Stomach (tissue), 9 donors: Measurements from ENCODE around the gene ELAVL2. TPM values are rescaled to one million over a fixed set of nuclear protein-coding genes. Genes with fewer than 3 reads are reported as not detected.

Source experiments
- DNase-seq, 2 donors: peaks; one replicate each; pipeline versions ENCODE4 v3.0.0 to v3.0.0-alpha.2; 2013 to 2019
- H3K27ac ChIP-seq, 5 donors: fragments of 200-600 bp in 4 of 5; sonication (generic) in 4 of 5; one replicate each; pipeline ENCODE4 v1.5.1; 2013 to 2019; ENCODE audit warnings: mild to moderate bottlenecking in 1 of 5, moderate library complexity in 1 of 5
- H3K27me3 ChIP-seq, 3 donors: fragments of 200-600 bp; sonication (generic); one replicate each; pipeline ENCODE4 v1.5.1; 2017 to 2019; ENCODE audit warnings: mixed run types in 1 of 3
- H3K36me3 ChIP-seq, 4 donors: fragments of 200-600 bp; sonication (generic); 1 replicate in 3 of 4; 2 replicates in 1 of 4; pipeline ENCODE4 v1.5.1; 2016 to 2019
- H3K4me1 ChIP-seq, 4 donors: fragments of 200-600 bp; sonication (generic); one replicate each; pipeline ENCODE4 v1.5.1; 2016 to 2019
- H3K4me3 ChIP-seq, 4 donors: fragments of 200-600 bp; sonication (generic) in 3 of 4; one replicate each; pipeline ENCODE4 v1.5.1; 2016 to 2019; ENCODE audit warnings: mild to moderate bottlenecking in 1 of 4
- H3K9me3 ChIP-seq, 4 donors: fragments of 200-600 bp; sonication (generic); one replicate each; pipeline ENCODE4 v1.5.1; 2016 to 2019
- EP300 ChIP-seq: sonication (generic); formaldehyde crosslinking; IDR thresholded peaks from one replicate; pipeline ENCODE4 v1.6.1; 2017; ENCODE audit warnings: antibody characterized with exemption
- POLR2A ChIP-seq, 4 donors: fragments of 450-650 bp; IDR thresholded peaks; one replicate each; pipeline ENCODE4 v1.6.1; 2016; ENCODE audit warnings: antibody characterized with exemption in 4 of 4, control low read depth in 2 of 4, mild to moderate bottlenecking in 1 of 4, moderate library complexity in 1 of 4
- POLR2AphosphoS5 ChIP-seq, 3 donors: sonication (generic); formaldehyde crosslinking; IDR thresholded peaks; one replicate each; pipeline ENCODE4 v1.6.1; 2016; ENCODE audit warnings: antibody characterized with exemption in 3 of 3
- whole genome bisulfite sequencing, 5 donors: extraction: QIAGEN DNeasy Blood & Tissue Kit in 3 of 5; methylation state at CpG; one replicate each; pipeline versions ENCODE4 v1.1.5 to v1.1.7; 2013 to 2018; 5-methylcytosine and 5-hydroxymethylcytosine counted together
- intact Hi-C: fragments of 100-400 bp; cut with DNase I; formaldehyde crosslinking; loops from one replicate; pipeline ENCODE4 v1.15.1; 2023; ENCODE audit warnings: low total_unique reads
- polyA plus RNA-seq, 3 donors: library from polyadenylated mRNA; stranded (reverse); fragments of 200-250 nt; gene quantifications; one replicate each; pipeline ENCODE4 v1.2.3, GENCODE V29; 2013
- total RNA-seq, 5 donors: library from RNA; depleted of rRNA; stranded (reverse); fragments of >200 nt; gene quantifications; one replicate each; pipeline versions ENCODE4 v1.1.0 to v1.2.3, GENCODE V29; 2014 to 2016
- TF ChIP-seq, protein P1 (sequence below), 7 experiments: fragments of 450-650 bp in 4 of 7; fragments of 200-600 bp in 3 of 7; sonication (generic) in 3 of 7; IDR thresholded peaks; one replicate each; pipeline ENCODE4 v1.5.1; 2016 to 2019; ENCODE audit warnings: antibody characterized with exemption in 7 of 7, control low read depth in 2 of 7, mild to moderate bottlenecking in 1 of 7
- donor health status: healthy with polysubstance abuse.
- donor health status: Bipolar disorder and iron deficiency.
- donor health status: healthy.

The ELAVL2 gene
- total and polyA plus RNA-seq, 8 donors, result 0.06 to 1.1 (median 0.18) TPM; not detected in 5

DNA sequence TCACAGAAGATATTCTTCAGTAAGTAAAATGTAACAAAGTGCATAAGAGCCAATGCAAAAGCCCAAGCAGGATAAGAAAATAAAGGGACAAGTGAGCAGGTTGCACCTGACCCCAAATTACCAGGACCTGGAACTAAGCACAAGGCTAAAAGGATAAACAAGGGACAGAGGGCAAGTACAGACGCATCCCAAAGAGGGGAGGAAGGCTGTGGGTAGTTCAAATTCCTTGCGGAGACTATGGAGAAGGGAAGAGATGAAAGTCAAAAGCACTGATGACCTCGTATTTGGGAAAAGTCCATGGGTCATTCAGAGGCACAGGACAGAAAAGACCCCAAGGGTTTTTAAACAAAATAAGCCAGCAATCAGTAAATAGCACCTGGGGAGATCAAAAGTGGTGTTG lies 11.8 kb downstream of the ELAVL2 start:
- intact Hi-C loops, result no loop called here
- Histone ChIP-seq H3K27ac (no peak overlapping the region), H3K4me1 (no peaks in the 10 kb centered on the region), H3K4me3 (no peak overlapping the region), H3K27me3 (peaks cover 0 to 16% (median 0%) of the 10 kb centered on the region in 3 donors), H3K9me3 (no peaks in the 10 kb centered on the region), H3K36me3 (no peaks in the 10 kb centered on the region)
- no peak for TF ChIP-seq EP300
- TF ChIP-seq POLR2A (IDR thresholded peaks at IDR 0.05), result no peak
- TF ChIP-seq, protein P1, sequence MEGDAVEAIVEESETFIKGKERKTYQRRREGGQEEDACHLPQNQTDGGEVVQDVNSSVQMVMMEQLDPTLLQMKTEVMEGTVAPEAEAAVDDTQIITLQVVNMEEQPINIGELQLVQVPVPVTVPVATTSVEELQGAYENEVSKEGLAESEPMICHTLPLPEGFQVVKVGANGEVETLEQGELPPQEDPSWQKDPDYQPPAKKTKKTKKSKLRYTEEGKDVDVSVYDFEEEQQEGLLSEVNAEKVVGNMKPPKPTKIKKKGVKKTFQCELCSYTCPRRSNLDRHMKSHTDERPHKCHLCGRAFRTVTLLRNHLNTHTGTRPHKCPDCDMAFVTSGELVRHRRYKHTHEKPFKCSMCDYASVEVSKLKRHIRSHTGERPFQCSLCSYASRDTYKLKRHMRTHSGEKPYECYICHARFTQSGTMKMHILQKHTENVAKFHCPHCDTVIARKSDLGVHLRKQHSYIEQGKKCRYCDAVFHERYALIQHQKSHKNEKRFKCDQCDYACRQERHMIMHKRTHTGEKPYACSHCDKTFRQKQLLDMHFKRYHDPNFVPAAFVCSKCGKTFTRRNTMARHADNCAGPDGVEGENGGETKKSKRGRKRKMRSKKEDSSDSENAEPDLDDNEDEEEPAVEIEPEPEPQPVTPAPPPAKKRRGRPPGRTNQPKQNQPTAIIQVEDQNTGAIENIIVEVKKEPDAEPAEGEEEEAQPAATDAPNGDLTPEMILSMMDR (IDR thresholded peaks at IDR 0.05), result no peak
- TF ChIP-seq POLR2AphosphoS5 (IDR thresholded peaks at IDR 0.05), result no peak
- WGBS, 5 donors, result 37 to 63% (median 48%) methylated on average over 3 of the region's 3 CpGs
- no peak for DNase-seq

DNA sequence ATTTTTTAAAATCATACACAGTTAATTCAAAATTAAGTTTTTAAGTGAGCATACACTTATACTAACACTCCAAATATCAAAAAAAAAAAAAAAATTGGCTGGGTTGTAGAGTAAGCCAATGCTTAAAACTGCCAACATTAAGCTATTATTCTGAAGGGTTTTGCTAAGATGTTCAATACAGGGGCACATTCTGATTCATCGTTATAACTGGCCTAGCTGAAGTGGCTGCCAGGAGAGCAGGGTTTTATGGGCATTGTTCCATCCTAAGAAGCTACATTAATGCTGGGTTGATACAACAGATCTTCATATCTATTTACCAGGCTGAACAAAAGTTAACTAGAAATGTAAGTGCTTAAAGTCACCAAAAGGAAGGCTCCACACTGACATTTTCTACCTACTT lies 13.4 kb downstream of the ELAVL2 start:
- no peaks in the 10 kb centered on the region for H3K9me3 ChIP-seq
- no peak for TF ChIP-seq POLR2AphosphoS5 (IDR thresholded peaks at IDR 0.05)
- TF ChIP-seq, protein P1 (IDR thresholded peaks at IDR 0.05), result no peak
- no peak for TF ChIP-seq EP300
- no peak for TF ChIP-seq POLR2A (IDR thresholded peaks at IDR 0.05)
- WGBS, 5 donors, result 71 to 92% (median 87%) methylated on average over 1 of the region's 1 CpG
- no peak overlapping the region for H3K4me3 ChIP-seq
- no peak overlapping the region for H3K27ac ChIP-seq
- no peaks in the 10 kb centered on the region for H3K4me1 ChIP-seq
- intact Hi-C loops, result no loop called here
- no peaks in the 10 kb centered on the region for H3K36me3 ChIP-seq
- no peaks in the 10 kb centered on the region for H3K27me3 ChIP-seq
- no peak for DNase-seq

DNA sequence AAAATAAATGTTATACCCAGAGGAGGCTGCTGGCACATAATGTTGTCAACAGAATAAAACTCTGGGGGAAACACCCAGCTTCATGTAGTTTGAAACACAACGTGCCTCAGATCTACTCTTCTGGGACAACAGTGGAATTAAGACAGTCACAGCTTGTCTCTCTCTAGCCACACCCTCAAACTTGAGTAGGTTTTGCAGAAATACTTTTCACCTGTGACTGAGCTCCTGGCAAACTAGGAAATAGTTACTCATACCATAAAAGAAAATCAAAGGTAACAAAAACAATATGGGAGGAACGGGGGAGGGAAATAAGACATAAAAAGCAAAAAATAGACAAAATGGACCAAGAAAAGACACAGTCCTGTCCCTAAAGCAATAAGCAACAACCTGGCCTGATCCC lies 14.4 kb downstream of the ELAVL2 start:
- H3K27me3 ChIP-seq, result no peaks in the 10 kb centered on the region

DNA sequence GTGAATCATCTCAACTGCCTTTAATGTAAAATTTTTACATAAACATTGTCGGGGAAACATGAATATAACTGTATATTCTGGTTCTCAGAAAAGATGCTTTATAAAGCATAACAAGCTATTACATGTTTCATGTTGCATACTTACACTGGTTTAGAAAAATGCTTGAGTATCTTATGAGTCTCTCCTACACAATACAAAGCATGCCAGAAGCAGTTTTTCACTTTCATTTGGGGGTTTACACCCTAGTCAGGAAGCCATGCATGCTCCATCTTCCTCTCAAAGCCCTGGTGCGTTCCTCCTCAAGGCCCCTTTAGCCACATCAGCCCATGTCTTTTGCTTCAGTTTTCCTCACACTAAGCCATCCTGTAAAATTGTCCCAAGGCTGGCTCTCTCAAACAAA lies 22.8 kb downstream of the ELAVL2 start:
- no peaks in the 10 kb centered on the region for H3K9me3 ChIP-seq
- 58 to 81% (median 74%) methylated on average over 2 of the region's 2 CpGs for WGBS, 5 donors
- TF ChIP-seq POLR2A (IDR thresholded peaks at IDR 0.05) (no peak), EP300 (no peak), POLR2AphosphoS5 (IDR thresholded peaks at IDR 0.05) (no peak)
- TF ChIP-seq, protein P1 (IDR thresholded peaks at IDR 0.05), result no peak
- H3K27me3 ChIP-seq, result no peaks in the 10 kb centered on the region
- H3K4me1 ChIP-seq, result no peaks in the 10 kb centered on the region
- intact Hi-C loops, result no loop called here
- H3K27ac ChIP-seq, result no peak overlapping the region
- DNase-seq, result no peak
- no peaks in the 10 kb centered on the region for H3K36me3 ChIP-seq
- no peak overlapping the region for H3K4me3 ChIP-seq

More for the DNA sequence above, 14.4 kb downstream of the ELAVL2 start:
- TF ChIP-seq, protein P1 (IDR thresholded peaks at IDR 0.05), result no peak
- no peak for TF ChIP-seq EP300
- H3K9me3 ChIP-seq, result no peaks in the 10 kb centered on the region
- intact Hi-C loops, result no loop called here
- no peaks in the 10 kb centered on the region for H3K4me1 ChIP-seq
- H3K27ac ChIP-seq, result no peak overlapping the region
- no peak overlapping the region for H3K4me3 ChIP-seq
- H3K36me3 ChIP-seq, result no peaks in the 10 kb centered on the region
- 46 to 58% (median 56%) methylated on average over 2 of the region's 2 CpGs for WGBS, 5 donors
- DNase-seq, result no peak
